GM12801 (cell line): ENCODE results near the gene ITGAX.

ENCODE experiments used
- TF ChIP-seq, protein P1 (sequence below): IDR thresholded peaks from one replicate; pipeline ENCODE4 v1.5.1; 2011; ENCODE audit warnings: control low read depth; ENCODE audit not compliant: insufficient read length; ENCODE audit errors: extremely low read depth

Gene ITGAX

DNA sequence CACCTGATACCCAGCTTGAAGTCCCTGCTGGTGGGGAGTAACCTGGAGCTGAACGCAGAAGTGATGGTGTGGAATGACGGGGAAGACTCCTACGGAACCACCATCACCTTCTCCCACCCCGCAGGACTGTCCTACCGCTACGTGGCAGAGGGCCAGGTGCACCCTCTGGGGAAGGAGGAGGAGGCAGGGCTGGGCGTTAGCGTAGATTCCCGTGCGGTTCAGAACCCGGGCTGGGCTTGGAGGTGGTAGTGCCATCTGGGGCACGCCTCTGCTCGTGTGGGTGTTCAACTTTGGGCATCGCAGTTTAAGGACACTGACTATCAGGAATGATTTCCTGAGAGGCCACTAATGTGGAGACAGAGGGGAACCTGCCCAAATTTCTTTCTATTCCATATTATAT lies 18.3 kb downstream of the ITGAX start:
- TF ChIP-seq, protein P1, sequence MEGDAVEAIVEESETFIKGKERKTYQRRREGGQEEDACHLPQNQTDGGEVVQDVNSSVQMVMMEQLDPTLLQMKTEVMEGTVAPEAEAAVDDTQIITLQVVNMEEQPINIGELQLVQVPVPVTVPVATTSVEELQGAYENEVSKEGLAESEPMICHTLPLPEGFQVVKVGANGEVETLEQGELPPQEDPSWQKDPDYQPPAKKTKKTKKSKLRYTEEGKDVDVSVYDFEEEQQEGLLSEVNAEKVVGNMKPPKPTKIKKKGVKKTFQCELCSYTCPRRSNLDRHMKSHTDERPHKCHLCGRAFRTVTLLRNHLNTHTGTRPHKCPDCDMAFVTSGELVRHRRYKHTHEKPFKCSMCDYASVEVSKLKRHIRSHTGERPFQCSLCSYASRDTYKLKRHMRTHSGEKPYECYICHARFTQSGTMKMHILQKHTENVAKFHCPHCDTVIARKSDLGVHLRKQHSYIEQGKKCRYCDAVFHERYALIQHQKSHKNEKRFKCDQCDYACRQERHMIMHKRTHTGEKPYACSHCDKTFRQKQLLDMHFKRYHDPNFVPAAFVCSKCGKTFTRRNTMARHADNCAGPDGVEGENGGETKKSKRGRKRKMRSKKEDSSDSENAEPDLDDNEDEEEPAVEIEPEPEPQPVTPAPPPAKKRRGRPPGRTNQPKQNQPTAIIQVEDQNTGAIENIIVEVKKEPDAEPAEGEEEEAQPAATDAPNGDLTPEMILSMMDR, result no peak

DNA sequence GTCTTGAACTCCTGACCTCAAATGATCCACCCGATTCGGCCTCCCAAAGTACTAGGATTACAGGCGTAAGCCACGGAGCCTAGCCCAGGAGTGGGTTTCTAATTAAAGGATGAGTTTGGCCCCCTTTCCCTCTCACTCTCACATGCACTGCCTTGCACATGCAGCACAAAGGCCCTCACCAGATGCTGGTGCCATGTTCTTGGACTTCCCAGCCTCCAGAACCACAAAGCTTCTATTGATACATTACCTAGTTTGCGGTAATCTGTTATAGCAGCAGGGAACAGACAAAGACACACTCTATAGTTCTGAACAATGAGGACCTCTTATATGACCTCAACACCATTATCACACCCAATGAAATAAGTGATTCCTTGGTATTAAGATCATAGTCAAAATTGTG lies 20.3 kb downstream of the ITGAX start:
- TF ChIP-seq, protein P1, result no peak

DNA sequence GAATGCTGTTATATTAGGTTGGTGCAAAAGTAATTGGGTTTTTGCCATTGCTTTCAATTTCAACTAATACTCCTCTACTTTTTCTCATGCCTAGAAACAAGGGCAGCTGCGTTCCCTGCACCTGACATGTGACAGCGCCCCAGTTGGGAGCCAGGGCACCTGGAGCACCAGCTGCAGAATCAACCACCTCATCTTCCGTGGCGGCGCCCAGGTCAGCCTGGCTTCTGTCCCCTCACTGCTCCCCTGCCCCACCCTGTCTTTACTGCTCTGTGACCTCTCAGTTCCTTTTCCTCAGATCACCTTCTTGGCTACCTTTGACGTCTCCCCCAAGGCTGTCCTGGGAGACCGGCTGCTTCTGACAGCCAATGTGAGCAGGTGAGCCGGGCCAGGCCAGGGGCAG lies 21.7 kb downstream of the ITGAX start:
- TF ChIP-seq, protein P1, result no peak

GRCh38 chr16:31377210-31377903 lies 22.4 kb downstream of the ITGAX start:
- TF ChIP-seq, protein P1, result no peak

GRCh38 chr16:31380201-31380600 lies 25.2 kb downstream of the ITGAX start:
- TF ChIP-seq, protein P1, result no peak

- TF ChIP-seq, protein P1, result no peak
Measured at GRCh38 chr16:31382485-31383161, 27.6 kb downstream of the ITGAX start.

DNA sequence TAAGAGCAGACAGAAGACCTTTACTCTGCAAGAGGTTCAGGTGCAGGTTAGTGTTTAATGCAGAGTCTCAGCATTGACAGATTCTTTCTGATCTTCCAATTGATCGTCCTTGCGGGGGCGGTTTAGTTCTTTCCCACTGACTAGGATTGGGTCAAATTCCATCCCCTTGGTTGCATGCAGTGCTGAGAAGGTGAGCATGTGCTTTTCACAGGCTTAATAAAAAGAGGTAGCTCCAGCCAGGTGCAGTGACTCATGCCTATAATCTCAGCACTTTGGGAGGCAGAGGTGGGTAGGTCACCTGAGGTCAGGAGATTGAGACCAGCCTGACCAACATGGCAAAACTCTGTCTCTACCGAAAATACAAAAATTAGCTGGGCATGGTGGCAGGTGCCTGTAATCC lies 30.7 kb downstream of the ITGAX start:
- TF ChIP-seq, protein P1, result no peak
